HG02571 (cell line): ENCODE results near the gene OVOL1.
"Not testable (repeated sequence)": the region's sequence is repeated elsewhere in the genome, so short reads cannot be mapped to it uniquely, and the experiment has no call there.

Experiments
- ATAC-seq: cut with Tn5 transposase; IDR thresholded peaks from one replicate; pipeline ENCODE4 v1.9.1; 2021; ENCODE audit warnings: mild to moderate bottlenecking, moderate library complexity; ENCODE audit not compliant: unreplicated experiment

Gene OVOL1

GRCh38 chr11:65786786-65787636, at the start of gene OVOL1:
Gene OVOL1, plus strand, starts transcription at chr11:65787063. Its CDS starts 311 bp downstream, at chr11:65787374.
- no peak for ATAC-seq

- ATAC-seq = no peak
These were observed 47.8 kb upstream of the OVOL1 start for GRCh38 chr11:65739022-65739421.

- no peak for ATAC-seq
These were observed 45.7 kb upstream of the OVOL1 start for GRCh38 chr11:65741185-65741584.

- ATAC-seq = no peak
These were observed 44.5 kb upstream of the OVOL1 start for GRCh38 chr11:65742353-65742752.

- no peak for ATAC-seq
These were observed 43.2 kb upstream of the OVOL1 start for GRCh38 chr11:65743681-65744025.

GRCh38 chr11:65744026-65744698, 42.7 kb upstream of the OVOL1 start:
- no peak for ATAC-seq

- no peak for ATAC-seq
These were observed 42.2 kb upstream of the OVOL1 start for GRCh38 chr11:65744699-65745042.

GRCh38 chr11:65745049-65745448, 41.8 kb upstream of the OVOL1 start:
- no peak for ATAC-seq

- ATAC-seq = not testable (repeated sequence)
These were observed 24.7 kb upstream of the OVOL1 start for GRCh38 chr11:65762169-65762568.

- not testable (repeated sequence) for ATAC-seq
These were observed 24.0 kb upstream of the OVOL1 start for GRCh38 chr11:65762816-65763215.

- ATAC-seq = no peak
These were observed 22.4 kb upstream of the OVOL1 start for GRCh38 chr11:65764434-65764833.

GRCh38 chr11:65766535-65766934, 20.3 kb upstream of the OVOL1 start:
- ATAC-seq = no peak

- no peak for ATAC-seq
These were observed 19.5 kb upstream of the OVOL1 start for GRCh38 chr11:65767406-65767805.

GRCh38 chr11:65767806-65768205, 19.1 kb upstream of the OVOL1 start:
- not testable (repeated sequence) for ATAC-seq

- ATAC-seq = no peak
These were observed 15.8 kb upstream of the OVOL1 start for GRCh38 chr11:65770951-65771567.

- ATAC-seq = no peak
These were observed 15.2 kb upstream of the OVOL1 start for GRCh38 chr11:65771589-65772112.

GRCh38 chr11:65773784-65774411, 13.0 kb upstream of the OVOL1 start:
- ATAC-seq = no peak

GRCh38 chr11:65774525-65775306, 12.1 kb upstream of the OVOL1 start:
- no peak for ATAC-seq

GRCh38 chr11:65776196-65776595, 10.7 kb upstream of the OVOL1 start:
- ATAC-seq = no peak

GRCh38 chr11:65776710-65777141, 10.1 kb upstream of the OVOL1 start:
- ATAC-seq = no peak
